GM12878 (cell line): Measurements from ENCODE around the gene RERE. TPM values are rescaled to one million over a fixed set of nuclear protein-coding genes. Genes with fewer than 3 reads are reported as not detected.

Source experiments
- ATAC-seq: fragments of 200-7000 bp; cut with Tn5 transposase; 3 replicates; pipeline ENCODE4 v1.9.1; 2020; ENCODE audit warnings: mild to moderate bottlenecking, moderate library complexity
- BruUV-seq: library from RNA; stranded (reverse); fragments of 400-500 nt; replicated peaks from 2 replicates; lab custom pipeline; 2021; lab: Mats Ljungman, UMichigan
- CTCF ChIA-PET: fragments of 300-600 bp; sonication (Branson Sonifier 250); formaldehyde crosslinking; extraction: SDS; loops from one replicate; lab custom pipeline; 2021; ENCODE audit warnings: inconsistent platforms; lab: Yijun Ruan, JAX
- POLR2A ChIA-PET: fragments of 350-600 bp; formaldehyde crosslinking; extraction: SDS; loops from one replicate; lab custom pipeline; 2021; ENCODE audit warnings: inconsistent platforms; lab: Charles Lee
- RAD21 ChIA-PET: fragments of 300-600 bp; sonication (Branson Sonifier 250); formaldehyde crosslinking; loops from one replicate; lab custom pipeline; 2023; ENCODE audit warnings: antibody characterized with exemption; ENCODE audit not compliant: unreplicated experiment; lab: Charles Lee
- SMC1A ChIA-PET: fragments of 300-600 bp; sonication (Branson Sonifier 250); formaldehyde crosslinking; loops from one replicate; lab custom pipeline; 2023; ENCODE audit not compliant: unreplicated experiment, uncharacterized antibody; lab: Charles Lee
- DNase-seq: peaks from one replicate; pipeline ENCODE4 v3.0.0-alpha.2; 2011; ENCODE audit warnings: low read depth, low spot score
- FAIRE-seq: peaks from 3 replicates; lab custom pipeline; 2011; peaks lifted over from hg19 to GRCh38; lab: Jason Lieb, UNC
- H2AFZ ChIP-seq: 2 replicates; pipeline ENCODE4 v1.6.0; 2011; ENCODE audit warnings: low read depth, low read length, control low read depth; ENCODE audit not compliant: control insufficient read depth
- H3K27ac ChIP-seq: 2 replicates; pipeline ENCODE4 v1.5.1; 2011; ENCODE audit warnings: control low read depth; ENCODE audit not compliant: control insufficient read depth, insufficient read depth
- H3K27me3 ChIP-seq, 2 experiments: replicated peaks in 1 of 2; 2 replicates each; pipeline versions ENCODE4 v1.6.0 to v1.6.1; 2011; ENCODE audit warnings: low read length in 1 of 2; ENCODE audit not compliant: control insufficient read depth in 2 of 2, insufficient read depth in 2 of 2
- H3K36me3 ChIP-seq, 2 experiments: 2 replicates each; pipeline ENCODE4 v1.5.1; 2011; ENCODE audit warnings: low read length in 1 of 2; ENCODE audit not compliant: control insufficient read depth in 2 of 2, insufficient read depth in 2 of 2
- H3K4me1 ChIP-seq: 2 replicates; pipeline ENCODE4 v1.6.1; 2011; ENCODE audit warnings: mild to moderate bottlenecking, low read length, moderate library complexity, mixed read lengths; ENCODE audit not compliant: control insufficient read depth, insufficient read depth
- H3K4me2 ChIP-seq: 2 replicates; pipeline ENCODE4 v1.6.0; 2011; ENCODE audit warnings: control low read depth; ENCODE audit not compliant: control insufficient read depth, insufficient read depth
- H3K4me3 ChIP-seq: fragments of 200-600 bp; sonication (generic); 2 replicates; pipeline ENCODE4 v1.5.1; 2016
- H3K79me2 ChIP-seq: 2 replicates; pipeline ENCODE4 v1.6.0; 2011; ENCODE audit warnings: low read length; ENCODE audit not compliant: control insufficient read depth, insufficient read depth
- H3K9ac ChIP-seq: 2 replicates; pipeline ENCODE4 v1.8.0; 2011; ENCODE audit warnings: low read length, control low read depth, mixed read lengths; ENCODE audit not compliant: control insufficient read depth, insufficient read depth
- H3K9me3 ChIP-seq: replicated peaks from 3 replicates; pipeline ENCODE4 v1.5.1; 2011; ENCODE audit warnings: mild to moderate bottlenecking, low read length; ENCODE audit not compliant: control insufficient read depth, insufficient read depth
- H4K20me1 ChIP-seq: 2 replicates; pipeline ENCODE4 v1.6.0; 2011; ENCODE audit not compliant: control insufficient read depth, insufficient read depth
- BCLAF1 ChIP-seq: fragments of 450-650 bp; IDR thresholded peaks from 2 replicates; pipeline ENCODE4 v1.6.1; 2017; ENCODE audit warnings: antibody characterized with exemption, mild to moderate bottlenecking, moderate library complexity
- MEF2A ChIP-seq: IDR thresholded peaks from 2 replicates; pipeline ENCODE4 v1.6.1; 2011; ENCODE audit warnings: low read depth, mild to moderate bottlenecking, low read length, moderate library complexity; ENCODE audit not compliant: insufficient read depth
- RUNX3 ChIP-seq: IDR thresholded peaks from 2 replicates; pipeline ENCODE4 v1.6.1; 2012; ENCODE audit warnings: low read length, inconsistent platforms
- STAT1 ChIP-seq: fragments of 450-650 bp; conservative IDR thresholded peaks from 2 replicates; pipeline ENCODE4 v1.6.1; 2014; ENCODE audit warnings: antibody characterized with exemption, mild to moderate bottlenecking
- ZBED1 ChIP-seq: IDR thresholded peaks from 2 replicates; pipeline ENCODE4 v1.6.1; 2016; ENCODE audit warnings: borderline replicate concordance
- ZNF384 ChIP-seq: IDR thresholded peaks from 2 replicates; pipeline ENCODE4 v1.6.1; 2012; ENCODE audit warnings: low read depth, mild to moderate bottlenecking, low read length, improper control_type of control experiment, borderline replicate concordance
- WGBS: methylation state at CpG from one replicate; pipeline ENCODE4 v1.1.6; 2016; ENCODE audit warnings: low lambda C conversion rate; ENCODE audit not compliant: insufficient replicate concordance, insufficient coverage; ENCODE audit errors: missing lambda C conversion rate; 5-methylcytosine and 5-hydroxymethylcytosine counted together
- in situ Hi-C: fragments of 300-500 bp; cut with MboI; formaldehyde crosslinking; loops from 9 replicates; pipeline ENCODE4 v1.14.3; 2018; ENCODE audit warnings: mixed read lengths
- intact Hi-C: fragments of 100-400 bp; cut with micrococcal nuclease; formaldehyde crosslinking; loops from one replicate; pipeline ENCODE4 v1.14.2; 2022; ENCODE audit not compliant: unreplicated experiment
- polyA plus RNA-seq, 11 experiments: library from polyadenylated mRNA; depleted of rRNA in 4 of 11; unstranded in 6 of 11; stranded (reverse) in 5 of 11; fragments of >200 nt; fragmentation: Nextera tagmentation in 4 of 11; fragmentation: Illumina TruSeq in 1 of 11; extraction: Ambion mirVana in 4 of 11; extraction: Trizol in 1 of 11; gene quantifications; 1 replicate in 1 of 11; 2 replicates in 10 of 11; pipeline versions ENCODE4 v1.2.1 to v1.2.3, GENCODE V29; 2011 to 2016; ENCODE audit warnings: inconsistent platforms in 2 of 11, missing spikeins in 2 of 11, low read depth in 1 of 11
- total RNA-seq, 4 experiments: library from RNA; depleted of rRNA in 3 of 4; stranded (reverse); fragments of >200 nt in 3 of 4; fragmentation: Illumina TruSeq in 1 of 4; extraction: Trizol in 1 of 4; gene quantifications; 2 replicates each; pipeline versions ENCODE4 v1.2.1 to v1.2.3, GENCODE V29; 2013 to 2021

RERE gene
- total and polyA plus RNA-seq, 10 of the 15 experiments (the other 5 are each of a cell fraction or from before 2014, with no cell fraction given) = 5.2 to 60.5 (median 20.2) TPM

- peak overlapping the region; percentile 43 for H3K27ac ChIP-seq
- ChIA-PET CTCF (interaction anchor here (0.8 to 1.0 kb wide), 2 partner anchors 16 to 35 kb away, joined by 3 read pairs; no protein-coding TSS in a partner anchor), POLR2A (interaction anchor here (1.7 kb wide), 1 partner anchor 20 kb away, joined by 3 read pairs; no protein-coding TSS in a partner anchor), SMC1A (interaction anchor here (0.6 to 4.8 kb wide), 4 partner anchors 12 to 121 kb away, joined by 3 to 23 read pairs (median 3); no protein-coding TSS in a partner anchor), RAD21 (no interaction called here)
- DNase-seq (no peak), FAIRE-seq (peak; percentile 84), ATAC-seq (no peak)
- peaks cover 2% of the 10 kb centered on the region; the same call in 2 of the 3 replicates for H3K9me3 ChIP-seq
- no peaks in the 10 kb centered on the region for H3K79me2 ChIP-seq
- peaks cover 2 to 5% of the 10 kb centered on the region in 2 experiments for H3K36me3 ChIP-seq
- no peak overlapping the region for H2AFZ ChIP-seq
- H4K20me1 ChIP-seq = no peaks in the 10 kb centered on the region
- 83% methylated on average over 3 of the region's 3 CpGs for WGBS
- no peak overlapping the region for H3K4me3 ChIP-seq
- peak; percentile 48 for TF ChIP-seq RUNX3
- no peak for TF ChIP-seq STAT1
- no peak for TF ChIP-seq ZBED1
- no peak for TF ChIP-seq ZNF384
- TF ChIP-seq BCLAF1 = no peak
- 0 out of 2 replicates have a peak, but pooled peaks have one; percentile 68 for TF ChIP-seq MEF2A
- in situ Hi-C loops (no loop called here), intact Hi-C loops (no loop called here)
- no peak overlapping the region for H3K9ac ChIP-seq
- BruUV-seq = no TSS peak
- no peaks in the 10 kb centered on the region for H3K27me3 ChIP-seq
- peaks cover 43% of the 10 kb centered on the region for H3K4me1 ChIP-seq
- H3K4me2 ChIP-seq = no peak overlapping the region
Measured at GRCh38 chr1:8494681-8495080, 322.8 kb downstream of the RERE start.
